Amygdala (tissue), 56 donors: ENCODE results near the gene RNF213.
"Not testable (repeated sequence)": the region's sequence is repeated elsewhere in the genome, so short reads cannot be mapped to it uniquely, and the experiment has no call there.

ENCODE experiments used
- DNase-seq, 56 donors: peaks; one replicate each; lab custom pipeline; 2025; lab: John Stamatoyannopoulos, UW

Gene RNF213

GRCh38 chr17:80313946-80314345 lies 53.3 kb downstream of the RNF213 start:
- DNase-seq, result not testable (repeated sequence)

GRCh38 chr17:80315517-80316182 lies 55.0 kb downstream of the RNF213 start:
- no peak for DNase-seq

- DNase-seq, result no peak
Observed at GRCh38 chr17:80316431-80316830, 55.8 kb downstream of the RNF213 start.

GRCh38 chr17:80316927-80317705 lies 56.5 kb downstream of the RNF213 start:
- DNase-seq, result peak in 15 of 56 donors; percentile 1 to 41 (median 25)

GRCh38 chr17:80317706-80317980 lies 57.0 kb downstream of the RNF213 start:
- DNase-seq, result no peak

GRCh38 chr17:80318166-80318565 lies 57.5 kb downstream of the RNF213 start:
- DNase-seq, result no peak

GRCh38 chr17:80319262-80319998 lies 58.8 kb downstream of the RNF213 start:
- no peak for DNase-seq

GRCh38 chr17:80319999-80320344 lies 59.3 kb downstream of the RNF213 start:
- DNase-seq, result no peak

- DNase-seq, result no peak
Observed at GRCh38 chr17:80320496-80320895, 59.8 kb downstream of the RNF213 start.

GRCh38 chr17:80322864-80323263 lies 62.2 kb downstream of the RNF213 start:
- DNase-seq, result no peak

- DNase-seq, result no peak
Observed at GRCh38 chr17:80323982-80324381, 63.3 kb downstream of the RNF213 start.

- DNase-seq, result no peak
Observed at GRCh38 chr17:80327518-80327917, 66.9 kb downstream of the RNF213 start.

- DNase-seq, result no peak
Observed at GRCh38 chr17:80328634-80329380, 68.2 kb downstream of the RNF213 start.

- DNase-seq, result not testable (repeated sequence)
Observed at GRCh38 chr17:80329421-80329820, 68.8 kb downstream of the RNF213 start.

- DNase-seq, result no peak
Observed at GRCh38 chr17:80330276-80330675, 69.6 kb downstream of the RNF213 start.

- DNase-seq, result not testable (repeated sequence)
Observed at GRCh38 chr17:80330938-80331337, 70.3 kb downstream of the RNF213 start.

- no peak for DNase-seq
Observed at GRCh38 chr17:80331820-80332219, 71.2 kb downstream of the RNF213 start.

- no peak for DNase-seq
Observed at GRCh38 chr17:80337195-80337895, 76.7 kb downstream of the RNF213 start.

- DNase-seq, result no peak
Observed at GRCh38 chr17:80339118-80339517, 78.5 kb downstream of the RNF213 start.

GRCh38 chr17:80339731-80340456 lies 79.2 kb downstream of the RNF213 start:
- no peak for DNase-seq
